ENCODE measurements around the gene C18orf32.
"Not testable (repeated sequence)": the region's sequence is repeated elsewhere in the genome, so short reads cannot be mapped to it uniquely, and the experiment has no call there.

Gene C18orf32

DNA sequence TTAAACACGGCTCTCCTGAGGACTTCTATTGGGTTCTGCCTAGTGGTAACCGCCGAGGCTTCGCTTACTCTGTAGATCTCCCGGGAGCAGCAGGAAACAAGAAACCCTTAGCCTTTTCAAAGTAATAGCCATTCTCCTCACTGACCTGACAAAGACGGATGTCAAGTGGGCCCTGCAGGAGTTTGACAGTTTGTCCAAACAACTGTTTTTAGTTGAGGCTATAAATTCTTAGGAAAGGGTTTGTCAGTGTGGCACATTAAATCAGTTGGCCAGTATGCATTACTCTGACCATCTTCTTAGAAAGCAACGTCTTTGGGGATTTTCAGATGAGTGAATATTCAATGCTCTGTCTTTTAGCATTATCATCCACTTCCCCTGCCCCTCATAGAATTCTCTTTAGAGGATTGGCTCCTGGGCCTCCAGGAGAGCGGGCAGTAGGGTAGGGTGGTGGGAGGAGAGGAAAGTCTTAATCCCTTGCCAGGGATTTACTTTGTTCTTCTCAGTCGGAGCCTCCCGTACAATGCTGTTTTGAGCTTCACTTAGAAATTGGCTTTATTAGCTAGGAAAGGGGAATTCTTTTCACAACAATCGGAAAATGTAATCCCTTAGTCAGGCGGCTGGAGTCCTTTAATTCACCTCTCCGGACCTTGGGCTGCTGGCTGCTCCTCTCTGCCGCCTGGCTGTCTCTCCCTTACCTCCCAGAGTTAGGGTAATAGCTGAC, 13.3 kb upstream of the C18orf32 start:
- DNase-seq = no peak

DNA sequence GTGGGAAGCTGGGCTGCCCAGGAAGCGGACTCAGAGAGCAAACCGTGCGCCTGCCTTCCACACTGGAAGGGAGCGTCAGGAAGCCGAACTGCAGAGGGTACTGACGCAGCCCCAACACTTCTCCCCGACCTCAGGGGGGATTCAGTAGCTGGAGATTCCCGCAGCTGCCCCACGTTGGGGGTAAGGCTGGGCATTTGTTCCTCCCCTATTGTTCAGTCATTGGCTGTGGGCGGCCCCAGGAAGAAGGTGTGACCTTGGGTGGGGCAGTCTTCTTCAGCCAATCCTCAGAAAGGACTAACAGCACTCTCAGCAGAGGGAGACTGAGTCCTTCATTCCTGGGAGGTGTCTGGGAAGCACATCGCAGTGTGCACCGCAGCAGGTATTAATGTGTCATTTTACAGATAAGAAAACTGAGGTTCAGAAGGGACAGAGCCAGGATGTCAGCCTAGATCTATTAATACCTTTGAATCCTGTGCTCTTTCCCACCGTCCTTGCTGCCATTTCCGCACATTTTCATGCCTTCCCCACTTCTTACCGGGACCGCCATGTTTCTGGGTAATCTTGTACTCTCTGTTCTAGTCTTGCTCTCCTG, 12.1 kb upstream of the C18orf32 start:
- DNase-seq = no peak

DNA sequence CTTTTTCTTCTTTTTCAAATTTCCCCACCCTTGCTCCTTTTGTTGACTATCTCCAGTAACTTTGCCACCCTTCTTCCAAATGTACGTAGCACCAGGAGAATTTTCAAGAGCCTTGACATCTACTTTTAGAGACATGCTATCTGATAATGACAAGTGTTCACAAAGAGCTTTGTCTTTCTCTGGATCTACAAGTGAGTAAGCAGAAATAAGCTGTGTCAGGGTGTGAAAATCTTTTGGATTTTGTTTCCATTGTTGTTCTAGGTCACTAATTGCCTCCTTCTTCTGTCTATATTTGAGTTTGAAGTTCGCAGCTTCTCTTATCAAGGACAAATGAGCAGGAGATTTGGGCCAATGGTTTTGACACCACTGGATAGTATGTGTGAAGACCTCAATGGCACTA, 8.4 kb upstream of the C18orf32 start:
- no peak for DNase-seq

DNA sequence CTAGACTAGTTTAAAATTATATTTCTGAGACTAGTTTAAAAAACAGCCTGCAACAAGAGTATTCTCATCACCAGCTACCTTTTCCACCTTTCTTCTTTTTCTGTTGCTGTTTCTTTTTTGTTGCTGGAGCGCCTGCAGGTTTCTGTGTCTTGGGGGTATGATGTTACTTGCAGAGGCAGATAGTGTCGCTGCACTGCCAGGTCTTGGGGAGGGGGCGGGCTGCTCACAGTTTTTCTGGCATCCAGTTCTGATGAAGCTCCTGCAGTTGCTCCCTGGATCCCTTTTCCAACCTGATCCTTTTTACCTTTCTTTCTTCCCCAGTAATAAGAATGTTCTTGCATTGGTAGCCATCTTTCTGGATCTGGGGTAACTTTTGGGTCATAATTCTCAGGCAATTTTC, 8.0 kb upstream of the C18orf32 start:
- DNase-seq = no peak

DNA sequence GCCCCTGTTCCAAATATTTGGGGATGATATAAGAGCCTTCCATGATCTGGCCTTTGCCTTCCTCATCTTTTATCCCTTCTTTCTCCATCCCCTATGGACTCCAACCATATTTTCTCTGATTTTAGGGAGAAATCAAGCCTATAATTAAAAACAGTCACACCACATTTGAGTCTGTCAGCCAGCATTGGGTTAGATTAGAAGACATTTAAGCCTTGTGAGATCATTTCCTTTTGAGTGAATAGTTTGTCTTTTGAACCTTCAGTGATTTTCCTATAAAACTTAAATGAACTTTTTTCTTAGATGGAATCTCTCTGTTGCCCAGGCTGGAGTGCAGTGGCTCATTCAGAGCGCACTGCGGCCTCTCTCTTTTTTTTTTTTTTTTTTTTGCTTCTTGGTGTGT, 7.6 kb upstream of the C18orf32 start:
- DNase-seq = no peak

GRCh38 chr18:49492694-49493033, 5.6 kb upstream of the C18orf32 start:
- no peak for DNase-seq

DNA sequence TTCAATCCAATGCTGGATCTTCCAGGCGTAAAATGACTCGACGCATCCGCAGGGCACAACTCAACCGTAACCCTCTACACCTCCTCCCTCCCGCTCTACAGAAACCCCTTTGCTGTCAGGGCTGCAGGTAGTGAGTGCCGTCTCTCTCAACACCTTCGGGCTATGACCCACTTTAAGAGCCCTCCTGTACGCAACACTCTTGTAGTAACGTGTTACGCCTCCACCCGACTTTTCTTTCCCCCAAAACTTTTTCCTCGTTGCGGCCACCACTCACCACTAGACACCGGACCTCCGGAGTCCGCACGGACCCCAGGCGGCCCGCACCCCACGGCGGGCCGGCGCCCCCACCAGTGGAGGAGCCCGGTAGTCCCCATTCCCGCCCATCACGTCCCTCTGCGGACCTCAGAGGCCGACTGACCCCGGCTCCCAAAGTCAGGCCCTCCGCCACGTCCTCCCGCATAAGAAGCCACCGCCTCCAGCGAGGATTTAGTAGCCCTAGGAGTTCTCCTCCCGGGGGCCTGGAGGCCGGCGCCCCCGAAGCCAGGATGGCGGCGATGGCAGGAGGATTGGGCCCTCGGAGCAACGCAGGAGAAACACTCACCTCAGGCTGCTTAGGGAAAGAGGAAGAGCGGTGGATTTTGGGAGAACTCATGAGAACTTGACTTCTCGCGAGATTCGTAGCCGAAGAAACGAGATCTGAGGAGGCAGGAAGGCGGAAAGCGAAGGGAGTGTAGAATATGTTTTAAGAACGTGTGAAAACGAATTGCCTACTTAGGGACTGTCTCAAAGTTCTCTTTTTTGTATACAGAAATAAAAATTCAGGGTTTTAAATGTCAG, 5.0 kb upstream of the C18orf32 start, which contains the start of gene RPL17:
RPL17 (minus strand) TSS at position 609 of the 837 bp plus-strand sequence.
- DNase-seq = peak; percentile 92

- DNase-seq = no peak
These were observed 4.5 kb upstream of the C18orf32 start for GRCh38 chr18:49491534-49491856.

GRCh38 chr18:49490246-49490762, 3.3 kb upstream of the C18orf32 start:
- DNase-seq = no peak

DNA sequence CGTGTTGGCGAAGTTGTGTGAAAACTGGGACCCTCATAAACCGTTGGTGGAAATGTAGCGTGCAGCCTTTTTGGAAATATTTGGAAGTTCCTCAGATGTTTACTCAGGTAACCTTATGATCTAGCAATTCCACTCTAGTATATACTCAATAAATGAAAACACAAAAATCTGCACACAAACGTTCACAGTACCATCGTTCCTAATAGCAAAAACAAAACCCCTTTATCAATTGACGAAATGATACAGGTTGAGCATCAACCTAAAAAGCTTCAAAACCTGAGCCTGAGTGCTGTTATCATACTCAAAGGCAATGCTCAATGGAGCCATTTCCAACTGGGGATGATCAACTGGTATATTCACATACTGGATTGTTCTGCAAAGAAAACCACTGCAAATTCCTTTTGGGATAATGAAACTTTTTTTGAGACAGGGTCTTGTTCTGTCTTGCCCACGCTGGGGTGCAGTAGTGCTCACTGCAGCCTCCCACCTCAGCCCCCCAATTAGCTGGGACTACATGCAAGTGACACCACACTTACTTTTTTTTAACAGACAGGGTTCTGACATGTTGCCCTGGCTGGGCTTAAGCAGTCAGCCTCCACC, 777 bp upstream of the C18orf32 start:
- no peak for DNase-seq

DNA sequence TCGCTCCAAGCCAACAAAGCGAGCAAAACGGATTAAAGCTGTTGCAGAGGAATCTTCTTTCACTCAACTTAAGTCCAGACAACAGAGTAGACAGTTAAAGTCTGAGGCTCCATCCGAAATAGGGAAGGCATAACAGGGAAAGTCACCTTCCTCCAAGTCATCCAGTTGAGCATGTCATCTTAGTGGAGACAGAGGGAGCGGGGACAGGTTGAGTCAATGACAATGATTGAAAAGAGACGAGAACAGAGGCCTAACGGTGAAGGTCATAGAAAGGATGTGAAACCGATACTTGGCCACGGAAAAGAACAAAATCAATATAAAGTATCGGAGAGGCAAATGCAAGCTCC, 455 bp downstream of the C18orf32 start:
- no peak for DNase-seq

DNA sequence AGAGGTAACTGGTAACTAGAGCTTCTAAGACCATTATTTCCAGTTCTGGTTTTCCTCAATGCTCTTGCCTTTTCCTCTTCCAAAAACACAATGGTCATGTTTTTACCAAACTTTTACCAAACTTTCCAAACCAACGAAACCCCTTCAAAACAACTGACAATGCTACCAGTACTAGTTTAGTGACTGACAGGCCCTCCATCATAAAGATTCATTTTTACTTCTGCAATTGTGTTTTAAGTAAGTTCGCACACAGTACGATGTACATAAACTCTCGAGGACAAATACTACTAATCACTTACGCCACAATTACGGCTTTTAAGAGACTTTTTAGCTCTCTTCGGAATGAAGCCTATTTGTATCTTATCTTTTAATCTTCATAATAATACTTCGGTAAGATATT, 900 bp downstream of the C18orf32 start:
- no peak for DNase-seq

DNA sequence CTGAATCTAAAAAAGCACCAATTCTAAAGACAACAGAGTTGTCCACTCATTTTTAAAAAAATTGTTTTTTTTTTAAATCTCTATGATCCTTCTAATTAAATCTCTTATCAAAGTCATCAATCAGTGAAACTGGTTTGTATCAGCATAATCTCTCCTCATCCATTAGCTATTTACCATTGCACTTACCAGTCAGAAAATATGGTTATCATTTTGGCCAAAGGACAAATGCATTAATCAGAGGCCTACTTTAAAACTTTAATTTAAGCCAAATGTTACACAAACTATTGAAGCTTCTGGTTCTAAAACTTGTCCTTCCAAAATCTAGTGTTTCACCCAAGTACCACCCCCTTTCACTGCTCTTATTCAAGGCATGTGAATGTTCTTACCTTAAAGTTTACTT, 3.8 kb downstream of the C18orf32 start:
- no peak for DNase-seq

GRCh38 chr18:49481907-49482306, 5.1 kb downstream of the C18orf32 start:
- DNase-seq = no peak

DNA sequence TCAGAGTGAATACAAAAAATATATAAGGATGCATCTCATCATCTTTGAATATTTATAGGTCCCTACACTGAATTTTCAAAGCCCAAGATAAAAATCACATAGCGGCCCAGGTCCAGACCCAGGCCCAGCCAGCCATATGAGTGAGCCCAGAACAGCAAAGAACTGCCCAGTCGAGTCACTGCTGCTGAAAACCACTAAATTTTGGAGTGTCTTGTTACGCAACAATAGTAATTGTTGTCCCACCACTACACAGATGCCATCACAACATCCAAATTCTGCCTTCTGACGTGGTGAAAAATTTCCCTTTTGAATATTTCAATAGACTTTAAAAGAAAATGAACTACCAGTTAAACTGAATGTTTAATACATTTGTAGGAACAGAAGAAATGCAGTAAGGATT, 5.7 kb downstream of the C18orf32 start:
- no peak for DNase-seq

DNA sequence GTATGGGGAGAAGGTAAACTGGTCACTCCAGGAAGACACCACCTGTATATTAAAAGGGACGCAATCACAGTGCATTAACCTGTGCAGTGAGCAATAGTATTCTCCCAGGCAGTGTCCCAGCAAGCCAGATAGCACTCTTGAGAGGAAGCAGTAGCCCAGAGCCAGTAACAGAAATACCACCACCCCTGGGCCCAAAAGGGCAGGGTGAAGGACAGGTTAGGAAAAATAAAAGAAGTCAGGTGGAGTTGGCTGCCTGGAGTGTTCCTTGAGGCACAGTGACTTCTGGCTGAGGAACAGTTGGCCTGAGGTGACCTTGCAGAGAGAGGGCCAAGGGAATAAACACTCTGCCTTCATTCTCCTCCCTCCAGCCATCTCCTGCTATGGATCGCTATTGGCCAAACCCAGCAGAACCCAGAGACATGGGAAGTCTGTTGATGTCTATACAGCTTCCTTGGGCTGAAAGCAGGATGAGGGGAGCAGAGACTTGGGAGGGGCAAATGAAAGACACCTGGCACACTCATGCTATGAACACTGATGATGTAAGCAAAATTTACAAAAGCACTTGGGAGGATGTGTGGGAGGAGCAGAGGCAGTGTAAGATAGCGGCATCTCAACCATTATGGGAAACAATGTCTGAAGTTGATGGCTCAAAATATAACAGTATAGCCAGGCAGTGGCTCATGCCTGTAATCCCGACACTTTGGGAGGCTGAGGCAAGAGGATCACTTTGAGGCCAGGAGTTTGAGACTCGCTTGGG, 7.5 kb downstream of the C18orf32 start:
- no peak for DNase-seq

DNA sequence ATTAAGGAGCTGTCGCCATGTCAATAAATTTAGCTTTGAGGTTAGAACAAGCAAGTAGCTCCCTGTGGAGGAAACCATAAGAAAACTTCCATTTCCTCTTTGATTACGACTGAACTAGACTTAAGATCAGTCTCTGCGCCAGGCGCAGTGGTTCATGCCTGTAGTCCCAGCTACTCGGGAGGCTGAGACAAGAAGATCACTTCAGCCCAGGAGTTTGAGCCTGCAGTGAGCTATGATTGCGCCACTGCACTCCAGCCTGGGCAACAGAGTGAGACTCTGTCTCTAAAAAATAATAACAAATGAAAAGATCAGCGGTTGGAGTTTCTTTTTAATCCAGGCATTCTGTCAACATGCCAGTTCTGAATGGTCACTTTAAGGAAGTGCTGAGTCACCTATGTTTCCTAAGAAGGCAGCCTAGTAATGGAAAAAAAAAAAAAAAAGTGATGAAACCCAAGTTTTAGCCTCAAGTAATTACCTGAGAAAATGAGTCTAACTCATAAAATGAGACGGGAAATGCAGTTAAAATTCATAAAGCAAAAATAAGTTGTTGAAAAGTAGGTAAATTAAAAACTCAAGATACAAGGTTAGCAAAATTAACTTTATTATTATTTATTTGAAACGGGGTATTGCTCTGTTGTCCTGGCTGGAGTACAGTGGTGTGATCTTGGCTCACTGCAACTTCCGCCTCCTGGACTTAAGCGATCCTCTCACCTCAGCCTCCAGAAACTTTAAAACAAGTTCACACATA, 10.2 kb downstream of the C18orf32 start:
- no peak for DNase-seq

DNA sequence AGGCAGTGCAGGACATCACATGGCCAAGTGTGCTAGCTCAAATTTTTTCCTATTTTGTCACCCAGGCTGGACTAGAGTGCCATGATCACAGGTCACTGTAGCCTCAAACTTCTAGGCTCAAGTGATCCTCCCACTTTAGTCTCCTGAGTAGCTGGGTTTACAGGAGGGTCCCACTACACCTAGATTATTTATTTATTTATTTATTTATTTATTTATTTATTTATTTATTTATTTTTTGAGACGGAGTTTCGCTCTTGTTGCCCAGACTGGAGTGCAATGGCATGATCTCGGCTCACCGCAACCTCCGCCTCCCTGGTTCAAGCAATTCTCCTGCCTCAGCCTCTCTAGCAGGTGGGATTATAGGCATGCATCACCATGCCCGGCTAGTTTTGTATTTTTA, 12.1 kb downstream of the C18orf32 start:
- not testable (repeated sequence) for DNase-seq

- DNase-seq = no peak
These were observed 13.3 kb downstream of the C18orf32 start for GRCh38 chr18:49473721-49474120.

DNA sequence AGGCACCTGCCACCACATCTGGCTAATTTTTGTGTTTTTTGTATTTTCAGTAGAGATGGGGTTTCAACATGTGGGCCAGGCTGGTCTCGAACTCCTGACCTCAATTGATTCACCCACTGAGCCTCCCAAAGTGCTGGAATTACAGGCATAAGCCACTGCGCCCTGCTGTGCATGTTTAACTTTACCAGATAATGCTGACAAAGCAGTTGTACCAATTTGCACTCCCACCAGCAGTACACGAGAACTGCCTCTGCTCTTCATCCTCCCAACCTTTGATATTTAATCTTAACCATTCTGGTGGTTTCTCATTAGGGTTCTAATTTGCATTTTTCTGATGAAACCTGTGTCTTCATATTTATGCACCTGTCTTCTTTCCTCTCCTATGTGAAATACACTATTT, 14.6 kb downstream of the C18orf32 start:
- no peak for DNase-seq

DNA sequence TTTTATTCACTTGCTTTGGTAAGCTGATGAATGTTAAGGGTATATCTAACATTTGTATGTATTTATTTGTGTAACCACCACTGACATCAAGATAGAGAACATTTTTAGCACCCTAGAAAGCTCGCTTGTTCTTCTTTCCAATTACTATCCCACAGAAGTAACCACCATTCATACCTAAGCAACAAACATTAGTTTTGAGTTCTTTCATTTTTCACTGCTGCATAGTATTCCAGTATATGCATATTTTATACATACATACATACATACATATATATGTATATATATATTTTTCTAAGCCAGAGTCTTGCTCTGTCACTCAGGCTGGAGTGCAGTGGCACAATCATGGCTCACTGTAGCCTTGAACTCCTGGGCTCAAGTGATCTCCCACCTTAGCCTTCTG, 15.5 kb downstream of the C18orf32 start:
- DNase-seq = no peak

DNA sequence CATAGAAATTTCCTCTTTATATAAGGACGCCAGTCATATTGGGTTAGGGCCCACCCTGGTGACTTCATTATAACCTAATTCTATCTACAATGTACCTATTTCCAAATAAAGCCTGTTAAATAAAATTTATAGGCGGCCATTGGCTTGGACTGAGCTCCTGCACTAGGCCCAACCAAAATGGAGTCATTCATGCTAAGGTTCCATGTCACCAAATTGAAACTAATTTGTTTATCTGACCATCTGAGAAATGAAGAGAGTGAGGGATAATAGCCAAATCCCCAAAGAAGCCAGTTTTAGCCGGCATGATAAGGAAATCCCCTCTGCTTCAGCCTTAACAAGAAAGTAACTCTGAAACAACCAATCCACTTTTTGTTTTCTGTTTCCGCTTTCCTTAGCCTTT, 19.4 kb downstream of the C18orf32 start:
- DNase-seq = no peak

Data from central memory CD4-positive, alpha-beta T cell (primary cell).